ENCODE results near the gene TRIM33. TPM values are rescaled to one million over a fixed set of nuclear protein-coding genes. Genes with fewer than 3 reads are reported as not detected.

The TRIM33 gene
- total RNA-seq, 4 donors from 2014 or later = 37.5 to 48.6 (median 41.1) TPM

- H3K4me3 ChIP-seq (ENCODE audit: low read depth, poor library complexity, severe bottlenecking) = no peak overlapping the region
- intact Hi-C loops (cut with DNase I; ENCODE audit: low total_unique reads) = loop anchor here (5.0 kb wide), 1 partner anchor 970 kb away; no protein-coding TSS in a partner anchor
- DNase-seq (ENCODE audit: low spot score in 2 of 2) = no peak
- TF ChIP-seq CTCF (IDR thresholded peaks at IDR 0.05) (no peak), POLR2A (IDR thresholded peaks at IDR 0.05) (no peak)
- 55 to 64% methylated on average over 1 of the region's 1 CpG for WGBS, 2 donors
These were observed 124.0 kb downstream of the TRIM33 start for GRCh38 chr1:114387010-114387360.

- WGBS, 2 donors = 42% methylated on average over 3 of the region's 3 CpGs
- intact Hi-C loops (cut with DNase I; ENCODE audit: low total_unique reads) = loop anchor here (5.0 kb wide), 1 partner anchor 971 kb away; no protein-coding TSS in a partner anchor
- H3K4me3 ChIP-seq (ENCODE audit: low read depth, poor library complexity, severe bottlenecking) = no peak overlapping the region
- TF ChIP-seq POLR2A (IDR thresholded peaks at IDR 0.05) (no peak), CTCF (IDR thresholded peaks at IDR 0.05) (no peak)
- DNase-seq (ENCODE audit: low spot score in 2 of 2) = no peak
These were observed 124.6 kb downstream of the TRIM33 start for GRCh38 chr1:114386129-114387009.

GRCh38 chr1:114384922-114385321, 126.1 kb downstream of the TRIM33 start:
- no peak for DNase-seq (ENCODE audit: low spot score in 2 of 2)
- intact Hi-C loops (cut with DNase I; ENCODE audit: low total_unique reads) = loop anchor here (5.0 kb wide), 1 partner anchor 972 kb away; no protein-coding TSS in a partner anchor
- no peak for TF ChIP-seq POLR2A (IDR thresholded peaks at IDR 0.05)
- TF ChIP-seq CTCF (IDR thresholded peaks at IDR 0.05) = no peak
- H3K4me3 ChIP-seq (ENCODE audit: low read depth, poor library complexity, severe bottlenecking) = no peak overlapping the region
- 90 to 92% methylated on average over 1 of the region's 1 CpG for WGBS, 2 donors

- TF ChIP-seq CTCF (IDR thresholded peaks at IDR 0.05) (no peak), POLR2A (IDR thresholded peaks at IDR 0.05) (no peak)
- no peak for DNase-seq (ENCODE audit: low spot score in 2 of 2)
- intact Hi-C loops (cut with DNase I; ENCODE audit: low total_unique reads) = no loop called here
- H3K4me3 ChIP-seq (ENCODE audit: low read depth, poor library complexity, severe bottlenecking) = no peak overlapping the region
These were observed 131.0 kb downstream of the TRIM33 start for GRCh38 chr1:114379987-114380386.

GRCh38 chr1:114379358-114379757, 131.6 kb downstream of the TRIM33 start:
- intact Hi-C loops (cut with DNase I; ENCODE audit: low total_unique reads) = no loop called here
- 82 to 83% methylated on average over 2 of the region's 2 CpGs for WGBS, 2 donors
- no peak overlapping the region for H3K4me3 ChIP-seq (ENCODE audit: low read depth, poor library complexity, severe bottlenecking)
- TF ChIP-seq CTCF (IDR thresholded peaks at IDR 0.05) (no peak), POLR2A (IDR thresholded peaks at IDR 0.05) (no peak)
- no peak for DNase-seq (ENCODE audit: low spot score in 2 of 2)

Data from lower leg skin (tissue), 4 donors.